ENCODE results near the gene BBS10. TPM values are rescaled to one million over a fixed set of nuclear protein-coding genes. Genes with fewer than 3 reads are reported as not detected.

Gene BBS10
- total RNA-seq, 1 experiment from 2014 or later = 8.2 TPM

DNA sequence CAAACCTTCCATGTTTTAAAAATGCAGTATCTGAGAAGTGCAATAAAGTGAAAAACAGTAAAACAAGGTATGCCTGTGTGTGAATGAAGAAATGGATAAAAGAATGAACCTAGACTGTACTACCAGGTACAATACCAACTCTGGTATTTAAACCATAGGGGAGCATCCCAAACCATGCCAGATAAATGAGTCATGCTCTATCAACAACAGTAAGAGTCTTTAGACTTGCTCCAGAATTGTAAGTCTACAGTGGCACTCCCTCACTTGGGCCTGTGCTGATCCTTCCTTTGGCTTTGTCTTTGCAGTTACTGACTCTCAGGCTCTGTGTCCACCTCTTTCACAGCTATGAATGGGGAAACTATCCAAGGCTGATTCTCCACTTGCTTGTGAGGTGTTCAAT is 38.1 kb downstream of the BBS10 start:
- CTCF ChIA-PET = interaction anchor here (2.0 kb wide), 1 partner anchor 38 kb away, joined by 4 read pairs; the partner anchor contains the start of gene BBS10
- no peaks in the 10 kb centered on the region for H3K36me3 Mint-ChIP-seq
- no peak overlapping the region for H3K27ac Mint-ChIP-seq
- DNase-seq (ENCODE audit: low spot score) = no peak
- H3K4me1 Mint-ChIP-seq = peaks cover 16% of the 10 kb centered on the region
- H3K4me3 Mint-ChIP-seq = no peak overlapping the region
- POLR2A ChIA-PET = no interaction called here
- TF ChIP-seq USF1 (CRISPR knock-in tag; IDR thresholded peaks at IDR 0.05) = no peak
- ATAC-seq = no peak
- H3K9me3 Mint-ChIP-seq = no peaks in the 10 kb centered on the region
- H3K27me3 Mint-ChIP-seq (ENCODE audit: low read depth) = no peaks in the 10 kb centered on the region

- Mint-ChIP-seq H3K4me1 (peaks cover 16% of the 10 kb centered on the region), H3K27ac (no peak overlapping the region), H3K4me3 (no peak overlapping the region), H3K36me3 (no peaks in the 10 kb centered on the region), H3K9me3 (no peaks in the 10 kb centered on the region), H3K27me3 (ENCODE audit: low read depth) (no peaks in the 10 kb centered on the region)
- POLR2A ChIA-PET = no interaction called here
- DNase-seq (ENCODE audit: low spot score) = no peak
- no peak for ATAC-seq
- TF ChIP-seq CDX4 (CRISPR knock-in tag; IDR thresholded peaks at IDR 0.05; ENCODE audit: borderline replicate concordance) (no peak), HMGA2 (CRISPR knock-in tag; IDR thresholded peaks at IDR 0.05) (no peak), TEAD1 (CRISPR knock-in tag; IDR thresholded peaks at IDR 0.05) (no peak), GABPB1 (CRISPR knock-in tag; IDR thresholded peaks at IDR 0.05) (no peak)
- TF ChIP-seq, protein P1, sequence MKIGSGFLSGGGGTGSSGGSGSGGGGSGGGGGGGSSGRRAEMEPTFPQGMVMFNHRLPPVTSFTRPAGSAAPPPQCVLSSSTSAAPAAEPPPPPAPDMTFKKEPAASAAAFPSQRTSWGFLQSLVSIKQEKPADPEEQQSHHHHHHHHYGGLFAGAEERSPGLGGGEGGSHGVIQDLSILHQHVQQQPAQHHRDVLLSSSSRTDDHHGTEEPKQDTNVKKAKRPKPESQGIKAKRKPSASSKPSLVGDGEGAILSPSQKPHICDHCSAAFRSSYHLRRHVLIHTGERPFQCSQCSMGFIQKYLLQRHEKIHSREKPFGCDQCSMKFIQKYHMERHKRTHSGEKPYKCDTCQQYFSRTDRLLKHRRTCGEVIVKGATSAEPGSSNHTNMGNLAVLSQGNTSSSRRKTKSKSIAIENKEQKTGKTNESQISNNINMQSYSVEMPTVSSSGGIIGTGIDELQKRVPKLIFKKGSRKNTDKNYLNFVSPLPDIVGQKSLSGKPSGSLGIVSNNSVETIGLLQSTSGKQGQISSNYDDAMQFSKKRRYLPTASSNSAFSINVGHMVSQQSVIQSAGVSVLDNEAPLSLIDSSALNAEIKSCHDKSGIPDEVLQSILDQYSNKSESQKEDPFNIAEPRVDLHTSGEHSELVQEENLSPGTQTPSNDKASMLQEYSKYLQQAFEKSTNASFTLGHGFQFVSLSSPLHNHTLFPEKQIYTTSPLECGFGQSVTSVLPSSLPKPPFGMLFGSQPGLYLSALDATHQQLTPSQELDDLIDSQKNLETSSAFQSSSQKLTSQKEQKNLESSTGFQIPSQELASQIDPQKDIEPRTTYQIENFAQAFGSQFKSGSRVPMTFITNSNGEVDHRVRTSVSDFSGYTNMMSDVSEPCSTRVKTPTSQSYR (CRISPR knock-in tag; IDR thresholded peaks at IDR 0.05) = no peak
- TF ChIP-seq, protein P2, sequence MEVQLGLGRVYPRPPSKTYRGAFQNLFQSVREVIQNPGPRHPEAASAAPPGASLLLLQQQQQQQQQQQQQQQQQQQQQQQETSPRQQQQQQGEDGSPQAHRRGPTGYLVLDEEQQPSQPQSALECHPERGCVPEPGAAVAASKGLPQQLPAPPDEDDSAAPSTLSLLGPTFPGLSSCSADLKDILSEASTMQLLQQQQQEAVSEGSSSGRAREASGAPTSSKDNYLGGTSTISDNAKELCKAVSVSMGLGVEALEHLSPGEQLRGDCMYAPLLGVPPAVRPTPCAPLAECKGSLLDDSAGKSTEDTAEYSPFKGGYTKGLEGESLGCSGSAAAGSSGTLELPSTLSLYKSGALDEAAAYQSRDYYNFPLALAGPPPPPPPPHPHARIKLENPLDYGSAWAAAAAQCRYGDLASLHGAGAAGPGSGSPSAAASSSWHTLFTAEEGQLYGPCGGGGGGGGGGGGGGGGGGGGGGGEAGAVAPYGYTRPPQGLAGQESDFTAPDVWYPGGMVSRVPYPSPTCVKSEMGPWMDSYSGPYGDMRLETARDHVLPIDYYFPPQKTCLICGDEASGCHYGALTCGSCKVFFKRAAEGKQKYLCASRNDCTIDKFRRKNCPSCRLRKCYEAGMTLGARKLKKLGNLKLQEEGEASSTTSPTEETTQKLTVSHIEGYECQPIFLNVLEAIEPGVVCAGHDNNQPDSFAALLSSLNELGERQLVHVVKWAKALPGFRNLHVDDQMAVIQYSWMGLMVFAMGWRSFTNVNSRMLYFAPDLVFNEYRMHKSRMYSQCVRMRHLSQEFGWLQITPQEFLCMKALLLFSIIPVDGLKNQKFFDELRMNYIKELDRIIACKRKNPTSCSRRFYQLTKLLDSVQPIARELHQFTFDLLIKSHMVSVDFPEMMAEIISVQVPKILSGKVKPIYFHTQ (CRISPR knock-in tag; IDR thresholded peaks at IDR 0.05) = no peak
- CTCF ChIA-PET = interaction anchor here (2.0 kb wide), 1 partner anchor 39 kb away, joined by 4 read pairs; the partner anchor contains the start of gene BBS10
Observed at GRCh38 chr12:76308866-76309265, 39.3 kb downstream of the BBS10 start.

DNA sequence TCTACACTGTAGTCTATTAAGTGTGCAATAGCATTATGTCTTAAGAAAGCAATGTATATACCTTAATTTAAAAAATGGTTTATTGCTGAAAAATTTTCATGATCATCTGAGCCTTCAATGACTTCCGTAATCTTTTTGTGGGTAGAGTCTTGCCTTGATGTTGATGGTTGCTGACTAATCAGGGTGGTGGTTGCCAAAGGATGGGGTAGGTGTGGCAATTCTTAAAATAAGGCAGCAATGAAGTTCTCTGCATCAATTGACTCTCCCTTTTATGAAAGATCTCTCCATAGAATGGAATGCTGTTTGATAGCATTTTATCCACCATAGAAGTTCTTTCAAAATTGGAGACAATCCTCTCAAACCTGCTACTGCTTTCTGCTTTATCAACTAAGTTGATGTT is 41.1 kb downstream of the BBS10 start:
- Mint-ChIP-seq H3K36me3 (no peaks in the 10 kb centered on the region), H3K27ac (no peak overlapping the region), H3K27me3 (ENCODE audit: low read depth) (no peaks in the 10 kb centered on the region), H3K9me3 (peaks cover 12% of the 10 kb centered on the region; the same call in 1 of the 2 replicates), H3K4me1 (peaks cover 4% of the 10 kb centered on the region), H3K4me3 (no peak overlapping the region)
- no peak for TF ChIP-seq NFATC4 (CRISPR knock-in tag; IDR thresholded peaks at IDR 0.05)
- no peak for TF ChIP-seq RELA (CRISPR knock-in tag; IDR thresholded peaks at IDR 0.05; ENCODE audit: borderline replicate concordance)
- TF ChIP-seq PRRX2 (CRISPR knock-in tag; IDR thresholded peaks at IDR 0.05) = no peak
- TF ChIP-seq, protein P1 (CRISPR knock-in tag; IDR thresholded peaks at IDR 0.05) = no peak
- TF ChIP-seq, protein P3, sequence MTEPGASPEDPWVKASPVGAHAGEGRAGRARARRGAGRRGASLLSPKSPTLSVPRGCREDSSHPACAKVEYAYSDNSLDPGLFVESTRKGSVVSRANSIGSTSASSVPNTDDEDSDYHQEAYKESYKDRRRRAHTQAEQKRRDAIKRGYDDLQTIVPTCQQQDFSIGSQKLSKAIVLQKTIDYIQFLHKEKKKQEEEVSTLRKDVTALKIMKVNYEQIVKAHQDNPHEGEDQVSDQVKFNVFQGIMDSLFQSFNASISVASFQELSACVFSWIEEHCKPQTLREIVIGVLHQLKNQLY (CRISPR knock-in tag; IDR thresholded peaks at IDR 0.05) = no peak
- DNase-seq (ENCODE audit: low spot score) (no peak), ATAC-seq (no peak)
- POLR2A ChIA-PET = no interaction called here
- CTCF ChIA-PET = no interaction called here
